GM10266 (cell line): ENCODE results near the gene DAZL.

Experiments used
- DNase-seq: peaks from one replicate; pipeline ENCODE4 v3.0.0; 2012; ENCODE audit errors: extremely low spot score
- CTCF ChIP-seq: IDR thresholded peaks from 2 replicates; pipeline ENCODE4 v1.5.1; 2012; ENCODE audit warnings: mild to moderate bottlenecking, low read depth; ENCODE audit not compliant: control insufficient read depth, insufficient read depth; ENCODE audit errors: missing control alignments

The DAZL gene

GRCh38 chr3:16543242-16543864, 61.9 kb downstream of the DAZL start:
- no peak for DNase-seq
- TF ChIP-seq CTCF, result no peak

GRCh38 chr3:16538507-16538906, 66.7 kb downstream of the DAZL start:
- TF ChIP-seq CTCF, result no peak
- no peak for DNase-seq

- no peak for TF ChIP-seq CTCF
- no peak for DNase-seq
Measured at GRCh38 chr3:16536996-16537395, 68.2 kb downstream of the DAZL start.
